ENCODE data around the gene GALNTL6. TPM values are rescaled to one million over a fixed set of nuclear protein-coding genes. Genes with fewer than 3 reads are reported as not detected.

Gene GALNTL6
- total RNA-seq, 1 experiment from 2014 or later: not detected

DNA sequence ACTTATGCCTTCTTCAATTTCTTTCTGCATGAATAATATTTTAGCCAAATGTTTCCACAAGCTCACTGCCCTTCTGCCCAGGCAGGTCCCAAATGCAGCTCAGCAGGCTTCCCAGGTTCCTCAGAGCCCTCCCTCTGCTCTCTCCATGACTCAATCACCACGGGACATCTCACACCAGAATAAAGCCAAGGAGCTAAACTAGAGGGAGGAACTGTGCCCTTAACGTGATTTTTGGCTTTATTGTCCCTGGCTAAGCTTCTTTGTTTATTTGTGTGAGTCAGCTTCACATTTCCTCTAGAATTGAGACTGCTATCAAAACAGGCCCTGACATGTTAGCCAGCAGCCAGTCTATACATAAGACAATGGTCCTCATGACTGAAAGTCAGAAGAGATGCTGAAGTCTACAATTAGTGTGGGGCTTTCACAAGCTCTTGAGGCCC is 1169.0 kb downstream of the GALNTL6 start:
- peak; percentile 86 for DNase-seq (ENCODE audit: low spot score)

DNA sequence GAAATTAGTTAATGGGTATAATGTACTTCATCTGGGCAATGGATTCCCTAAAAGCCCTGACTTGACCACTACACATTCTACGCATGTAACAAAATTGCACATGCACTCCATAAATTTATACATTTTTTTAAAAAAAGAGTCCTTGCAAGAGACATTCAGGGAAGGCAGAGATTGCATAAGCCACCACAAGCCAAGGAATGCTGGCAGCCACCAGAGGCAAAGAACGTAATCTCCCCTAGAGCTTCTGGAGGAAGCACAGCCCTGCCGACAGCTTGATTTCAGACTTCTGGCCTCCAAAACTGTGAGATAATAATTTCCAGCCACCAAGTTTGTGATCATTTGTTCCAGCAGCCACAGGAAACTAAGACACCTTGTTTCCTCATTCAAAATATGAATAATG is 1169.8 kb downstream of the GALNTL6 start:
- no peak for DNase-seq (ENCODE audit: low spot score)

DNA sequence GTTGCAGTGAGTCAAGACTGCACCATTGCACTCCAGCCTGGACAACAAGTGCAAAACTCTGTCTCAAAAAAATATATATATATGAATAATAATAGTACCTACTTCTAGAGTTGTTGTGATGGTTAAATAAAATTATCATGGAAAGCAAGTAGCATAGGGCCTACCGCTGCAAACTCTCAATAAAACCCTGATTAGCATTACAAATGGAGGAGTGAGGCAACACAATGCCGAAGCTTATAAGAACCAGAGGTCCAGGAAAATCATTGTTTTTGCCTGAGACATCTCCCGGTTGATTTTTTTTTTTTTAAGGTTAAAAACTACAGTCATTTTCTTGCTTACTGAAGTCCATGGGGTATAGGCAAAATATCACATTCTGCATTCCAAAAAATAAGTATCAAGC is 1170.4 kb downstream of the GALNTL6 start:
- no peak for DNase-seq (ENCODE audit: low spot score)

DNA sequence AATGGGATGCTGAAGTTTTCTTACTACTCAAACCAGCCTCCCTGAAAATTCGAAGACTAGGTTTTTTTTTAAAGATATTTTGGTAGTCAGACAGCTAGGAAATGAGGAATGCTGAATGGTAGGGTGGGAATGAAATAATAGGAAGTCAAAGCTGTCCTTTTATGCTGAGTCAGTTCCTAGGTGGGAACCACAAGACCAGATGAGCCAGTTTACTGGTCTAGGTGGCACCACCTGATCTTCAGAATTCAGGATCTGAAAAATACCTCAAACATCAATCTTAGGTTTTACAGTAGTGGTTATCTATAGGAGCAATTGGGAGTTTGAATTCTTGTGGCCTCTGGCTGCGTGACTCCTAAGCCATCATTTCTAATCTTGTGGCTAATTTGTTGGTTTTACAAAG is 1172.3 kb downstream of the GALNTL6 start:
- DNase-seq (ENCODE audit: low spot score): peak; percentile 61

DNA sequence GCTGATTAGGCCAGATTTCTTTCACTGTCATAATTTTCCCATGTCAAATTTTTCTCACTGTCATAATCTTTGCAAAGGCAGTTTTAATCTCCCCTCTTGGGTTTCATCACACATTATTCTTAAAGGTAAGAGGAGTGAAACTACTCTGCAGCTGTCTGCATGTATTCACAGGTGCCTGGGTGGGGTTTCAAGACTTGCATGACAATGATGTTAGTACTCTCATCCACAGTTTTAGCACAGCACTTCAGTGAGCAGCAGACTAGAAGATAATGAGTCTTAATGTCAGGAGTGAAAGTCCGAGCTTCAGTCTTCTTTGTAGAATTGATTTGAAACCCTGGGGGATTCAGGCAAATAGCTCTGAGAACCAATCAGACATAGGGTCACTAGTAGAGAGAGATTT is 1172.9 kb downstream of the GALNTL6 start:
- DNase-seq (ENCODE audit: low spot score): no peak

DNA sequence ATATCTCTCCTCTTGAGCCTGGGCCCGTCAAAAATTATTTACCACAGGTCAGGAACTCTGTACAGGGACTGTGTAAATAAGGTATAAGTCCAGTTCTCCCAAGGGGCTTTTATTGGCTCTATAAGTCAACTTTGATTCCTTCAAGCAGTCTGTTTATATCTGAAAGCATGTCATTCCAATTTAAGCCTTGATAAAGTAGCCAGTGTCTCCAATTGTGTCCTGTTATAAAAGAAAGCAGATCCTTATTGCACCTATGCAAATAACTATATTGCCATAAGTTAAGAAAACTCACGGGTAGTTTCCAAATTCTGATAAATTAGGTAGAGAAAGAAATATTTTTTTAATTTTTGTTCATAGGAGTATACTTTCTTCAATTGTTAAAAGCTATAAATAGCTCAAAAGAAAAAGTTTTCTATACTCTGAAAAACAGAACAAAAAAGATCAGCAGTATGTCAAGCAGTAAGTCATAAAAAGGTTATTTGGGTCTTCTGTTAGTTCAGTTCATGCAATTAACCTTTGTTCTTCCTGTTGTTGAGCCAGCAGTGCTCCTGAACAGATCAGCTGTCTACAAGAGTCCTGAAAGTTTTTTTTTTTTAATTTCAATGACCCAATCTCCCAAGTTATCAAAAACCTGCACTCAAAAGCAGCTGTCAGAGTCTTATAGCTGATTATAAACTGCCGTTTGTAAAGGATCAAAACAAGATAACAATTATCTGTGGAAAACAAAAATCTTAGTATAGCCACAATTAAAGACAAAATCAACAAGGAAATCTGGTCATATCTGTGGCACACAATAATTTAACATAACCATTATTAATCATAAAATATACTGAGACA is 1177.0 kb downstream of the GALNTL6 start:
- no peak for DNase-seq (ENCODE audit: low spot score)

DNA sequence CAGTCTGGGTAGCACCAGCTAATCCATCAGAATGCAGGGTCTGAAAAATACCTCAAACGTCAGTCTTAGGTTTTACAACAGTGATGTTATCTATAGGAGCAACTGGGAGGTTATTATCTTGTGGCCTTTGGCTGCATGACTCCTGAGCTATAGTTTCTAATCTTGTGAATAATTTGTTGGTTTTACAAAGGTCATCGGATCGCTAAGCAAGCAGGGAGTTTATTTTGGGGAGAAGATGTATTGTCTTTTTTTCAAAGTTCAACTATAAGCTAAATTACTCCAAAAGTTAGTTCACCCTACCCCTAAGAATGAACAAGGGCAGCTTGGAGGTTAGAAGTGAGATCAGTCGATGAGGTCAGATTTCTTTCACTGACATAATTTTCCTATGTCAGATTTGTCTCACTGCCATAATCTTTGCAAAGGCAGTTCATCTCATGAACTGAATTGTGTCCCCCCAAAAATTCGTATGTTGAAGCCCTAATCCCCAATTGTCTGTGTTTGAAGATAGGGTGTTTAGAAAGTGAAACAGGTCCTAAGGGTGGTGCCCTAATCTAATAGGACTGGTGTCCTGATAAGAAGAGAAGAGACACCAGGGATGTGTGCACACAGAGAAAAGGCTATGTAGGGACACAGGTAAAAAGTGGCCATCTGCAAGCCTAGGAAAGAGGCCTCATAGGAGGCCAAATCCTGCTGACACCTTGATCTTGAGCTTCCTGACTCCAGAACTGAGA is 1179.6 kb downstream of the GALNTL6 start:
- no peak for DNase-seq (ENCODE audit: low spot score)

DNA sequence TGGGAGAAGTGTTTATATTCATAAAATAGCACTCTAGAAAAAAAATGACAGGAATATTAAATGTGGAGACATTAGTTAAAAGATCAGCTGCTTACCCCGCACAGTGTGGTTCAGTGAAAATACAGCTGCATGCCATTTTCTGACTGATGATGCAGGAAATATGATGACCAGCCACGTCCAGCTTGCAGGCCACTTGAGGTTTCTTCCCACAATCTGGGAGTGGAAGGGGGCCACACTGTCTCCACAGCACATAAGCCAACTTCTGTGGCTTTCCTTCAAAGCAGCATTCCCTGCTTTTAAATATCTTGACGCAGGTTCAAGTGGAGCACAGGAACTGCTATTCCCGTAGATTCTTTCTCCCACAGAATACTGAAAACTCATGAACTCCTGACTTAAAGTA is 1182.0 kb downstream of the GALNTL6 start:
- no peak for DNase-seq (ENCODE audit: low spot score)

DNA sequence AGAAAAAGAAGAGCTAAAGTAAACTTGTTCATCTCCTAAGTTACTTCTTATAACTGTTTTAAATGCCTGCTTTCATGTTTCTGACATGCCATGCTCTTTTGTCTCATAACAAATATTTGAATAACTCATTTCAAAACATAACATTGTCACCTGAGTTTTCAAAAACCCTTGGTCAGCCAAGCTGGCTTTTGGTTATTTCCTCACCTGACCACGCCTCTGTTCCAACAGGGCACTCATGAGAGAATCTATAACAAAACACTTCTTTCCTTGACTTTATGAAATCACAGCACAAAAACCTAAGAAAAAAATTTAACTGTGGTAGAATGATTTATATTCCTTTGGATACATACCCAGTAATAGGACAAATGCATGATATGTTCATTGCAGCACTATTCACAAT is 1182.5 kb downstream of the GALNTL6 start:
- DNase-seq (ENCODE audit: low spot score): no peak

DNA sequence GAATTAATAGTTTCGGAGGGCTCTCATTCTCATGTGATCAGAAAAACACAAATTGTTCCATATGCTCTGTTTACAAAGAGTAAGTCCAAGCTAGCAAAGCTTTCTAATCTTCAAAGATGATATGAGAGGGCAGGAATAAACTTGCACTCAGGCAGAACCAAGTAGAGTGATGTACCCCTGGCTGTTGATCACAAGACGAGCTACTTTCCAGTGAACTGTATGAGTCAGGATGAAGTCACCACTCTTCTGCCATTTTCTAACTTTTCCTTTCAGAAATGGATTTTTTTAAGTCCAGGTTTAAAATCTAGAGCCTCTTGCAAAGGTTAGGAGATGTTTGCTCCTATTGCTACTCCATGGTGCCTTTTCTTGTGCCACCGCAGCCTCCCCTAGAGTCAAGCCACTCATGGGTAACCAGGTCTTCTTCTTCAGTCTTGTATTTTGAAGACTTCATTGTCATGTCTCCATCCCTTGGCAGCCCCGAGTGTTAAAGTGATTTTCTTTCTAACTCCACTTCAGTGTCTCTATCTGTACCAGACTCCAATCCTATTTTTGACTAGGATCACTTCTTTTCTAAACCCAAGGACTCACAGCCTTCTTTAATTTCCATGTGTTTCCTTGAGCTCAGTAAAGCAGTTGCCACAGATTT is 1183.5 kb downstream of the GALNTL6 start:
- DNase-seq (ENCODE audit: low spot score): peak; percentile 82

DNA sequence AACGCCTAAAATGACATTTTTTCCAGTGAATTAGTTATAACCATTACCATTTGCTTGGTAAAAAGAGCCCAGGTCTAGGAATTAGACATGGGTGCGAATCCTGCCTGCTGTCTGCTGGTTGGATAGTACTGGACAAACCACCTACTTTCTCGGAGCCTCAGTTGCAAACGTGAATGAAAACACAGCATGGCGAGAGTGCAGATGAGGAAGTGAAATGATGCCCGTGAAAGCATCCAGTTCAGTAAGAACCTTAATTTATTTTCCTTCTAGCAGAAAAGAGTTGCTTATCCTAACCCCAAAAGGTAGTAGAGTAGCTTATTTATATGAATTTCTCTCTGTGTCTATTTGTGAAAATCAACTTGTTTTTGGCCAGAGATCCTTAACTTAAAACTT is 1184.0 kb downstream of the GALNTL6 start:
- DNase-seq (ENCODE audit: low spot score): no peak

DNA sequence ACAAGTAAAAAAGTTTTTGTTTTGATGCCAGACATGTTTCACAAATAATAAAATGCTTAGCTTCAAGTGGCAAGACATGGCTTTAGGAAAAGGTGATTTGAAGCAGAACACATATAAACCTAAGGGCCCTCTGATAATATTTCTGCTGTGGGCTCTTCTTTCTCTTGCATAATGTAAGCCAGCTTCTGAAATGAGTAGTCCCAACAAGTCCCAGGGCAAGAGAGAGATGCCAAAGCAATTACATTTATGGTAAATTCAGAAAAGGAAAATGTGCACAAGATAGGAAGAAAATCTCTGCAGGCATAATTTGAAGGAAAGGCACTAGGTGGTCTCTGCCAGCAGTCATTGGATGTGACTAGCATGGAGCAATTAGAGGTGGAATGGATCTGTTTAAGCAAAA is 1184.7 kb downstream of the GALNTL6 start:
- DNase-seq (ENCODE audit: low spot score): no peak

DNA sequence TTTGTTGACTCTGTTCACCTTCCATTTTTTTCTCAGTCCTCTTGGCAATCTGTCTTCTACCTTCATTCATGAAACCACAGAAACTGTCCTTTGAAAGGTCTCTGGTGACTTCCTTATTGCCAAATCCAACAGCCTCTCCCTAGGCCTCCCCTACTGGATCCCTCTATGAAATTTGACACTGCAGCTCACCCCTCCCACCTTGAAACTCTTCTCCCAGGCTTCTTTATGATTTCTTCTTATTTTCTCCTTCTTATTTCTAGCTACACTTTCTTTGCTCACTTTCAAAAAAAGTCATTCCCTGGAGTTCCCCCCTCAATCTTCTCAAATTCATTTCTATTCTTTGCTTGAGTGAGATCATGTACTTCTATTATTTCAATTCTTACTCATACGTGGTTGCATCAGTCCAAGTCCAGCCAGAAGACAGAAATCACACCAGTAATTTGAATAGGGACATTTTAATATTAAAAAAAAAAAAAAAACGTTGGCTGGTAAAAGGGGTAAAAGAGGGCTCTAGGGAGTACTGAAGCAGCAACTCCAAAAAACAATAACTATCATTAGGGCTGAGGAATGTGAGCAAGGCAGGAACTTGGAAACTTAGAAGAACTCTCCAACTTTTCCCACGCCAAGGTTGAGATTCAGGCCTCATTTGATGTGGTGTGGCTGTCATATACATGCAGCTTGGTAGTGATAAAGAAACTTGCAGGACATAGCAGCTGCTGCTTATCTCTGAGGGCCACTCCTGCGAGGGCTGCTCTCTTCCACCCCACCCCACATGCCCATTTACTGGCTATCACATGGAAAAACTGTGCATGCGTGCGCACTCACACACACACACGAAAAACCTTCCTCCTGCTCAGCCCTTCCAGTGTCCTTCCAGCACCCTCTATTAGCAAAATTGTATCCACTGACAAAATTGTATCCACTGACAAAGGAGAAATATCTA is 1185.6 kb downstream of the GALNTL6 start:
- peak; percentile 34 for DNase-seq (ENCODE audit: low spot score)

DNA sequence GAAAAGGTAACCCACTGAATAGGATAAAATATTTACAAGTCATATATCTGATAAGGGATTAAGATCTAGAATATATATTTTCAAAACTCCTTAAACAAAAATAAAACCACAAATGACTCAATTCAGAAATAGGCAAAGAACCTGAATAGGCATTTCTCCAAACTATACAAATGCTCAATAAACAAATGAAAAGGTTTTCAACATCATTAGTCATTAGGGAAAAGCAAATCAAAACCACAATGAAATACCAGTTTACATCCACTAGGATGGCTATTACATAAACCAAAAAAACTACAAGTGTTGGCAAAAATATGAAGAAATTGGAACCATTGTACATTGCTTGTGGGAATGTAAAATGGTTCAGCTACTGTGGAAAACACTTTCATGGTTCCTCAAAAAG is 1188.4 kb downstream of the GALNTL6 start:
- peak; percentile 53 for DNase-seq (ENCODE audit: low spot score)

DNA sequence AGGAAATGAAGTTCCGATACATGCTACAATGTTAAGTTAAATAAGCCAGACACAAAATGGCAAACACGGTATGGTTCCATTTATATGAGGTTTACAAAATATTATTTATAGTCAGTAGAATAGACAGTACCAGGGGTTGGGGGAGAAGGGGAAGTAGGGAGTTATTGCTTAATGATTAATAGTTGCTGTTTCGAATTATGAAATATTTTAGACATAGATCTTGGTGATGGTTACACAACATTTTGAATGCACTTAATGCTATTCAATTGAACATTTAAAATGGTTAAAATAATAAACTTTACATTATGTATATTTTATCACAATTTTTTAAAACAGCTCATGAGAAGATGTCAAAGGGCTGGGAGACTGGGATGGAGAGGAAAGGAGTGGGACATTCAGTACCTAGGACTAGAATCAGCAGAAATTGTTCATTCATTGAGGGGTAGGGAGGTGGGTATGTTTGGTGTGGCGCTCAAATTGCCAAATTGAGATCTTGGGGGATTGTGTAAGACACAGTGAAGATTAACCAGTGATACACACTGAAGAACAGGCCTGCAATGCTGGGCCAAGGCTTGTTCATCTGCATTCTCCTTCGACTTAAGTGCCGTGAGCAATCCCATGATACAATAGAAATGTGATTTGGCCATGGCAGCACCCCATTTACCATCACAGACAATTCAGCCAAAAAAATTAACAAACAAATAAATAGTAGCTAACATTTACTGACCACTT is 1189.8 kb downstream of the GALNTL6 start:
- no peak for DNase-seq (ENCODE audit: low spot score)

DNA sequence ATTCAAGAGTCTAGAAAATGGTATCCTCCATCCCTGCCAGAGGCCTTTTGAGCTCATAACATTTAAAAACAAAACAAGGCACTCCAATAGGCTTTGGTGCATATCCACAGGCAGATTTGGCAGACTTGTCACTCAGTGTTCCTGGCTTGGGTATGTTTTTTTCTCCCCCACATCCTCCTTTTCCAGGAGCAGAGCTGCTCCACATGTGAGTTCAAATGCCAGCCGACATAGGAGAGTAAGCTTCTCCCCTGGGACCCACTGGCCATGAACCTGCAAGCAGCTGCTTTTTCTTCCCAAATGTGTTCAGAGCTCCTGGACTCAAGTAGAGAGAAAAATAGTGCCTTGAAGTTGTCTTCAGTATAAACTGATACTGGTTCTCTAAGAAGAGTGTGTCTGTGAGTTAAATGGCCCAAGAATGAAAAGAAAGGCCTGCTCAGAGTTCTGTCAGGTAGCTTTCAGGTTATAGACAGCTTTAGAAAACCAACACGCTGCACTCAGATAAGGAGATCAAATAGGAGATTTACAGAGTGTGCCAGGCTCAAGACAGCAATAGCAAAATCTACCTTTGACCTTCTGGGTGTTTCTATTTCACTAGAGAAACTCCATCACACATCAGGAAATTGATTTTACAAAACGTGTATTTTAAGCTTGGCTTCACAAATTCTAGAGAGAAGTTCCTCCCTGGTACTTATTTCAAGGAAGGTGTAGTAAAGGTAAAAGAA is 1192.9 kb downstream of the GALNTL6 start:
- no peak for DNase-seq (ENCODE audit: low spot score)

DNA sequence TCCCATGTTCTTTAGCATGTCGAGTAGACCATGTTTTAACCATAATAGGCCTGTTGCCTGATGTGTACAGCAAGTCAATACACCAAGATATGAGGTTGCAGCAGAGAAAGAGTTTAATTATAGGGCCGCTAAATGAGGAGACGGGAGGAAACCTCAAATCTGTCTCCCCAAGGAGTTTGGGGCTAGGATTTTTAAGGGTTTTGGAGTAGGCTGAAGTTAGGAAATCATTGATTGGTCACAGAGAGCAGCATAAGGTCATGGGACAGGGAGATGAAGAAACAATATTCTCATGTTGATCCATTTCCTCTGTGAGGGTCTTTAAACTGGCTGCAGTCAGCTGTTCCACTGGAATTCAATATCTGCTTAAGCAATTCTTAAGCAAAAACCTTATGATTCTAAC is 1195.2 kb downstream of the GALNTL6 start:
- DNase-seq (ENCODE audit: low spot score): no peak

DNA sequence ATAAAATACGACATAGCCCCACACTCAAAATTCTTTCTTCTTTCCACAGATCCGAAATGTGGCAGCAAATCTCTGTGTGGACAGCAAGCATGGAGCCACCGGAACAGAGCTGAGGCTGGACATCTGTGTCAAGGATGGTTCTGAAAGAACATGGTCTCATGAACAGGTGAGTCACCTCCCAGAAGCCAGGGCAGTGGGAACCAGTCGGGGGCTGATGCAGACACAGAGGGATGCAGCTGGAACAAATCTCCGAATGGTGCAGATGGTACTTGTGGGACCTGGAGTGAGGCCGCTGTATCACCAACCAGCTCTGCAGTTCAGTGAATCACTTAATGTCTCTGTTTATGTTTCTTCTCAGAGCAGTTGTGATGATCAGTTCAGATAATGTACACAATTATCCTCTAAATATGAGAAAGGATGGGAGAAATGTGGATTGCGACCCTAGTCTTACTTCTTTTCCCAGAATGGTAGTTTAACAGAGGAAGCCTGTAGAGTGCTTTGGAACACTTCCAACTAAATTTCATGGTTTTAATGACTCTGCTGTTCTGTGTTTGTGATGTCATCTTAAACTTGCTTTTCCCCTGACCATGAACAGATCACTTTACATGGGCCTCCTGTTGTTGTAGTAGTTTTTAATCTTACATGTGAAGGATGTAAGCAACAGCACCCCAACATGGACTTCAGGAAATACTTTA is 1196.1 kb downstream of the GALNTL6 start:
- no peak for DNase-seq (ENCODE audit: low spot score)

DNA sequence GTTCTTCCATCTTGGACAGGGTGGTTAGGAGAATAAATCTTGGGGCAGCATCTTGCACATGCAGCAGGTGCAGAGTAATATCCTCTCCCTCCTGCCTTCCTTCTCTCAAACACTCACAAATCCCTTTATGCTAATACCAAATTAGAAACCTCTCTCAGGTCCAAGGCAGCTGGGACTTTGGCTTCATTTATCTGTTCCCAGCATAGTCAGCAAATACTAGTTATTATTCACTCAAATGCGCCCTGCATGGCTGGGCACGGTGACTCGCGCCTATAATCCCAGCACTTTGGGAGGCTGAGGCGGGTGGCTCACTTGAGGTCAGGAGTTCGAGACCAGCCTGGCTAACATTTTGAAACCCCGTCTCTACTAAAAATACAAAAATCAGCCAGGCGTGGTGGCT is 1199.4 kb downstream of the GALNTL6 start:
- DNase-seq (ENCODE audit: low spot score): no peak

All from A172 (cell line).